Suppressor macrophage treated with lipopolysaccharide for 4 hours (primary cell): ENCODE results near the gene CA6.
"Not testable (repeated sequence)": the region's sequence is repeated elsewhere in the genome, so short reads cannot be mapped to it uniquely, and the experiment has no call there.

ENCODE experiments used
- DNase-seq: peaks from one replicate; pipeline ENCODE4 v3.0.0-alpha.2; 2020

The CA6 gene

DNA sequence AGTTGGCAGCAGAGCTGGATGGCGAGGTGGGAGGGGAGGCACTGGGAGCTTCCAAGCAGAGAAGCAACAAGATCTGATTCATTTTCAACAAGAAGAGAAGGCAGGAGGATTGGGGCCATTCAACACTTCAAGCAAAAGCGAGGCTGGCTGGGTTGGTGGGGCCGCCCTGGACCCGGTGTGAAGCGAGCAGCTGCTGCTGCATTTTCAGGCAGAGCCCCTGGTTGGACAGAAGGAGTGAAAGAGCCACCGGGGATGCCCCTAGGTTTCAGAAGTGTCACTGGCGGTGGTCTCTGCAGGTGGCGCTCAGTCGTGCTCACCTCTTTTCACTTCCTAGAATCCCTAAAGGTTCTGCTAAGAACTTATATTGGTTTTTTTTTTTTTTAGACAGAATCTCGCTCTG lies 62.6 kb downstream of the CA6 start:
- DNase-seq: peak; percentile 8

DNA sequence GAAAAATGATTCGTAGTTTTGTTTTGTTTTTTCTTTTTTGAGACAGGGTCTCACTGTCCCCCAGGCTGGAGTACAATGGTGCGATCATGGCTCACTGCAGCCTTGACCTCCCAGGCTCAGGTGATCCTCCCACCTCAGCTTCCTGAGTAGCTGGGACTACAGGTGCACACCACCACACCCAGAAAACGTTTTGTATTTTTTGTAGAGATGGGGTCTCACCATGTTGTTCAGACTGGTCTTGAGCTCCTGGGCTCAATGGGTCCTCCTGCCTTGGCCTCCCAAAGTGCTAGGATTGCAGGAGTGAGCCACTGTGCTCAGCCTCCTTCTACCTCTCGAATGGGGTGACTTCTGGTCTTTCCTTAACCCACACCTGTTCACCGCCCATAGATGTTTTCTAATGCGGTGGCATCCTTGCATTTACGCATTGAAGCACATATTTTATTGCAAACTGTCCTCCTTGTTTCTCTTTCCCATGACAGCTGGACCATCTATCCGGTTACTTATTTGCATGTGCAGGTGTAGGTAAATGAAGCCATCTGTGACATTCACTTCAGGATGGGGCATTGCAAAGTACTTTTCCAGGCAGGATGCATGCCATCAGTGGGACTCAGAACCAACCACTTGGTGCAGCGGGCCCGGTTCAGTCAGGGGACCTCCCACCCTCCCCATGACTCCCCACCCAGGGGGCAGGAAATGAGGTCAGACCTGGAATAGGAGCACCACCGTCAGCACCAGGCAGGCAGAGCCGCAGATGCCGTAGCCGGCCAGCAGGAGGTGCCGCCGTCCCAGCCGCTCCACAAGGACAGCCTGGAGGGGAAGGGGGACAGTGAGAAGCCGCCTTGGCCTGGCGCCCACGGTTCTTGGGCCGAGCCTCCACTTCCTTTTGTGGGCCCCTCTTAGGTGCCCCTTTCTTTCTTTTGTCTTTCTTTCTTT lies 64.0 kb downstream of the CA6 start:
- DNase-seq: peak; percentile 56

DNA sequence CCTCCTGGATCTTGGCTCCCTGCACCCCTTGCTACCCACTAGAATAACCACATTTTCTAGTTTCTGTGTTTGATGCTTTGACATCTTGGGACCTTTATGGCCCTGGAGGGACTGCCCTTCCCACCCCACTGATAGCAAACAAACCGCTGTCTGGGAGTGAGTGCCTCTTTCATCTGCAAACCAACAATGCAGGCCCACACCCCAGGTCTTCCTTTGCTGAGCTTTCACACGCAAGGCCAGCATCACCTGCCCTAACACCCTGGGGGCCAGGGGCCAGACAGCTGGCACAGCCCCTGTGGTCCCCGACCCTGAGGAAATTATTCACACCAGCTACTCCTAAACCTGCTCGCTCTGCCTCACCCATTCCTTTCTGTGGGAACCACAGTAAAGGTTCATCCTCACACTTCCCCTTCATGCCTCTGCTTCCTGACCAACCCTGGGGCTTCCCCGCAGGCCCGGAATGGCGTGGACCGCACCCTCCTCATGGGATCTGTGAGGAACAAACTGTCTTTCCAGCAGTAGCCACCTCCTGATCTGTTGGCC lies 65.2 kb downstream of the CA6 start:
- DNase-seq: peak; percentile 84

DNA sequence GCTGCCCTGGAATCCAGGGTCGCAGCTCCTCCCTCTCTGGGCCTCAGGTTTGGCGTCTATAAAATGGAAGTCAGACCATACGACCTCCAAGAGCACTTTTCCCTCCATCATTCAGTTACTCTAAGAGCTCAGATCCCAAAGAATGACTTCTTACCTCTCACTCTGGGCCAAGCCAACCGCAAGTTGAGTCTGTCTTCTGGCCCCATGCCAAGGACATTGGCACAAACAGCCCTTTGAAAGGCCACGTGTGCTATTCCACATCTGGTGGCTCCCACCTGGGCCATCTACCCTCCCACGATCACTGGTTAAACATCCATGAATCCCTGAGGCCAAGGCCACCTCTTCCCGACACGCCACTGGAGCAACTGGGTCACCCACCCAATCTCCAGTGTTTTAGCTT lies 68.2 kb downstream of the CA6 start:
- no peak for DNase-seq

DNA sequence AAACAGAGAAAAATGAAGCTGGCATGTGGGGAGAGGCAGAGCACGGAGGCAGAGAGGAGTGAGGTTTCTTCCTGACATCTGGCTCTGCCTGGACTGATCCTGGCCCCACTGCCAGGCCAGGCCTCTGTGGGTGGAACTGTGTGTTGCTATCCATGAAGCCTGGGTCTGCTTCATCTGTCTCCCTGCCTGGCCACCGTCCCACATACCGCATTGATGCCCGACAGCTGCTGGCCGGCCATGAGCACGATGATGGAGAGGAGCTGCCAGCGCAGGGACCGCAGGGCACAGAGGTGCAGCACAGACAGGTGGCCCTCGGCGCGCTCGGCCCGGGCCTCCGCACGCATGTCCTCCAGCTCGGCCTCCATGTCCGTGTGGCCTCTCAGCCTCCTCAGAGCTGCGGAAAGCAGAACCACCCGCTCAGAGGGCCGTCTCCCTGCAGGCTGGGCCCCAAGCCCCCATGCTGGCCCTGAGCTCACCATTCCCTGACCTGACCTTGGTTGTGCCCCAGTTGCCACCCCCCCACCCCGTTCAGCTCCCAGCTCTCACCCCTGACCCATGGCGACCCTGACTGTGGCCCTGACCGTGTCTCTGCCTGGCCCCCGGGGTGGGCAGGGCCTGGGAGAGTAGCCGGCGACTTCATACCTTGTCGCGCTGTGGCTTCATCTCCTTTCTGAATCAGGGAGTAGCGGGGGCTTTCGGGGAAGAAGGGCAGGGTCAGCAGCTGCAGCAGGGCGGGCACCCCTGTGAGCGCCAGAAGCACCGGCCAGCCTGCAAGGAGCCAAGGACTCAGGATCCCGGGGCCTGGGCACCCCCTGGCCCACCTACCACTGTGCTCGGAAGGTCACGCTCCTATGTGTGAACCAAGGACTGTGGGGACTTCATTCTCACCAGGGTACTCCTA lies 69.1 kb downstream of the CA6 start:
- no peak for DNase-seq

DNA sequence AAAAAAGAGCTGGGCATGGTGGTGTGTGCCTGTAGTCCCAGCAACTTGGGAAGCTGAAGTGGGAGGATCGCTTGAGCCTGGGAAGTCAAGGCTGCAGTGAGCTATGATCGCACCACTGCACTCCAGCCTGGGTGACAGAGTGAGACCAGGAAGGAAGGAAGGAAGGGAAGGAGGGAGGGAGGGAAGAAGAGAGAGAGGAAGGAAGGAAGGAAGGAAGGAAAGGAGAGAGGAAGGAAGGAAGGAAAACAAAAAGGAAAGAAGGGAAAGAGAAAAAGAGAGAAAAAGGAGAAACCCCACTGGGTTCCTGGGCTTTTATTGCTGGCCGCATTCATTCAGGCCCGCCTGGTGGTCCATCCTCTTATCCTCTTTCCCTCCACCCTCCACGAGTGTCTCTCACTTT lies 70.8 kb downstream of the CA6 start:
- DNase-seq: no peak

DNA sequence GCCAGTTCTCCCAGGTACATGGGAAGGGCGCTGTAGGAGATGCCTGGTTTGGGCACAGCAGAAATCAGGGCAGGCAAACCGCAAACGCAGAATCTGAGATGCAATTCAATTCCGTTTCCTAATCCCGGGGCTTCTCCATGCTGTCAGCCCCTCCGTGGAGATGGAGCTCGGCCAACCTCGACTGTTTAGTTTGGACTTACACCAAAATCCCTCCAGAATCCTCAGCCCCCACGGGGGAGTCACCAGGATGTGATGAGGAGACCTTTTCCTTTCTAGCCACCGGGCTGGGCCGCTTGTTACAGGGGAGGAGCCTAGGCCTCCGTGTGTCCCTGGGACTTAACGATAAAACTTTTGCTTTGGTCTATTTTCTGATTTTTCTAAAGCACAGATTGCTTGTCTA lies 72.7 kb downstream of the CA6 start:
- no peak for DNase-seq

DNA sequence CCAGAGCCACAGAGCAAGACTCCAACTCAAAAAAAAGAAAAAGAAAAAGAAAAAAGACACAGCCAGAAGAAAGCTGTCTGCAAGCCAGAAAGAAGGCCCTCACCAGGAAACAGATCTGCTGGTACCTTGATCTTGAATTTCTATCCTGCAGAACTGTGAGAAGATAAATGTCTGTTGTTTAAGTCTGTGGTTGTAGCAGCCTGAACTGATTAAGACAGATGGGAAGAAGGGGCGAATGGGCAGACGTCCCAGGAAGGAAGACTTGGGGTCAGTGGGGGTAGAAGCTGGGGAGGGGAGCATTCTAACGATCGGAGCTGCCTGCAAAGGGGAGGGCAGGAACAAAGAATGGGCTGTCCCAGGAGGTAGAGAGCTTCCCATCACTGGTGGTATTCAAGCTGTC lies 74.2 kb downstream of the CA6 start:
- no peak for DNase-seq

DNA sequence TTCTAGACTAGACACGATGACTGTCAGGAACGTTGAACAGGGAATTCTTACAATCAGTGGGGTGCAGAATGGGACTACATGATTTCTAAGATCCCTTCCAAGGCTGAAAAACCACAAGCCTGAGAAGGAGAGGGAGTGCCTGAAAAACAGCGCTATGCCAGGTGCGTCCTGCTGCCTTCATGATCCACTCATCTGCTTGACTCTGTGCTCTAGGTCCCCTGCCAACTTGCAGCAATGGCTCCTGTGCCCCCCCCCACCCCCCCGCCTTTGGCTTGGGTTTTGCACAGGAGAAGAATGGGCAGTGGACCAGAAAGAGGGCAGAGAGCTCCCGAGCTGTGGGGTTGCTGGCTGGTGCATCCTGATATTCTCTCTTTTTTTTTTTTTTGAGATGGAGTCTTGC lies 74.6 kb downstream of the CA6 start:
- DNase-seq: no peak

DNA sequence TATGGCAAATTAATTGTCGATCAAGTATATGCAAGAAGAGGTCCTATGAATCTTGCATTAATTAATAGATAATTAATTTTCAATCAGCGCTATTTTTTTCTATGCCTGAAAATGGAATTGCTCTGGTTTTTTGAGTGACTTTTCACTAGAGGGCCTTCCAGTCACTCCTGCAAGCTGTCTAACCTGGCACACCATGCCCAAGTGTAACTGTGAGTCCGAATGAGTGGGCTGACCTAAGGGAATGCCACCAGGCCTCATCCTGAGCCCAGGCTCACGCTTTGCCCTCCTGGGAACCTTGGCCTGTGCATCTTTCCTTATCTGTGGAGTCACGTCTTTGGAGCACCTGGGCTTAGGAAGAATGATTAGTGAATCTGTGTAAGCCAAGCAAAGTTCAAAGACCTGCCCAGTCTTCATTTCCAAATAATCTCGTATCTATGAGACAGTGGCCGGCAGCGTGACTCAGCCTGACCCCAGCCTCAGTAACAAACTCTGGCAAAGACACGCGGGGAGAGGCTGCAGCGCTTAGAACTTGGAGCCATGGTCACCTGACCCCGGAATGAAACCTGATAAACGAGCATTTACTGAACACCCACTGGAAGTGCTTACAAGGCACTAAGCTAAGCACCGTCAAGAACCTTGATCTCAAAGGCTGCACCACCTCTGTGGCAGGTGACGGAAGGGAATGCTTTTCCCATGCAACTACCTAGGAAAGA lies 76.5 kb downstream of the CA6 start:
- DNase-seq: not testable (repeated sequence)

DNA sequence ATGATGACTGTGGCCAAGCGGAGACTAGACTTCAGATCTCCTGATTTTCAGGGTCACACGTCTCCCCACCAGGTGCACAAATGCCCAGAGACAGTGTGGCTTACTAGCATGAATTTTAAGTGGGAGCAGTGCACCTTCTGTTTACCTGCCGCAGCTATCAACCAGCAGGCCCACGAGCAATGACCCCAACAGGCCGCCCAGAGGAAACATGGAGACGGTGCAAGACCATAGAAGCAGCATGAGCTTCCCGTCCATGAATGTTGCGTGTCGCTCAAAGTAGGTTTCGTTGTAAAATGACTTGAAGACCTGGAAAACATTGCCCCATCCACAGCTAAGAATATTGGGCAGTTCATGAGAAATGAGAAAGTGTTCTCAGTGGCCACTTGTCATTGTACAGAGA lies 77.1 kb downstream of the CA6 start:
- no peak for DNase-seq
